T-helper 2 cell (primary cell): ENCODE measurements around the gene CMIP.

Experiments used
- DNase-seq, 5 experiments: peaks; one replicate each; pipeline versions ENCODE4 v3.0.0 to v3.0.0-alpha.2; 2012 to 2022

CMIP gene

GRCh38 chr16:81642107-81642436 is 197.5 kb downstream of the CMIP start:
- DNase-seq, result no peak

- no peak for DNase-seq
Measured at GRCh38 chr16:81642943-81643342, 198.3 kb downstream of the CMIP start.

GRCh38 chr16:81645266-81645694 is 200.7 kb downstream of the CMIP start:
- DNase-seq, result no peak

- no peak for DNase-seq
Measured at GRCh38 chr16:81645925-81646324, 201.3 kb downstream of the CMIP start.

GRCh38 chr16:81646561-81646960 is 202.0 kb downstream of the CMIP start:
- no peak for DNase-seq

- DNase-seq, result no peak
Measured at GRCh38 chr16:81647527-81647926, 202.9 kb downstream of the CMIP start.

- no peak for DNase-seq
Measured at GRCh38 chr16:81649561-81650184, 205.1 kb downstream of the CMIP start.

- DNase-seq, result no peak
Measured at GRCh38 chr16:81650281-81650680, 205.7 kb downstream of the CMIP start.

GRCh38 chr16:81650982-81651562 is 206.5 kb downstream of the CMIP start:
- DNase-seq, result no peak

GRCh38 chr16:81651758-81652718 is 207.4 kb downstream of the CMIP start:
- DNase-seq, result no peak

- no peak for DNase-seq
Measured at GRCh38 chr16:81652798-81653505, 208.3 kb downstream of the CMIP start.

- DNase-seq, result no peak
Measured at GRCh38 chr16:81654346-81654745, 209.7 kb downstream of the CMIP start.

GRCh38 chr16:81655469-81656162 is 211.0 kb downstream of the CMIP start:
- no peak for DNase-seq

- DNase-seq, result no peak
Measured at GRCh38 chr16:81657224-81657623, 212.6 kb downstream of the CMIP start.

GRCh38 chr16:81657781-81658180 is 213.2 kb downstream of the CMIP start:
- no peak for DNase-seq

- DNase-seq, result no peak
Measured at GRCh38 chr16:81658373-81658772, 213.8 kb downstream of the CMIP start.

GRCh38 chr16:81659249-81659648 is 214.6 kb downstream of the CMIP start:
- no peak for DNase-seq

- DNase-seq, result no peak
Measured at GRCh38 chr16:81661082-81661481, 216.5 kb downstream of the CMIP start.

GRCh38 chr16:81664153-81664552 is 219.5 kb downstream of the CMIP start:
- no peak for DNase-seq

- DNase-seq, result no peak
Measured at GRCh38 chr16:81665588-81665987, 221.0 kb downstream of the CMIP start.

GRCh38 chr16:81666113-81666512 is 221.5 kb downstream of the CMIP start:
- DNase-seq, result no peak
